NCI-H524 treated with DMSO at 0.1 percent for 48 hours (cell line): ENCODE measurements around the gene FAM217A.

Source experiments
- DNase-seq: peaks from one replicate; lab custom pipeline; 2025; lab: John Stamatoyannopoulos, UW

The FAM217A gene

DNA sequence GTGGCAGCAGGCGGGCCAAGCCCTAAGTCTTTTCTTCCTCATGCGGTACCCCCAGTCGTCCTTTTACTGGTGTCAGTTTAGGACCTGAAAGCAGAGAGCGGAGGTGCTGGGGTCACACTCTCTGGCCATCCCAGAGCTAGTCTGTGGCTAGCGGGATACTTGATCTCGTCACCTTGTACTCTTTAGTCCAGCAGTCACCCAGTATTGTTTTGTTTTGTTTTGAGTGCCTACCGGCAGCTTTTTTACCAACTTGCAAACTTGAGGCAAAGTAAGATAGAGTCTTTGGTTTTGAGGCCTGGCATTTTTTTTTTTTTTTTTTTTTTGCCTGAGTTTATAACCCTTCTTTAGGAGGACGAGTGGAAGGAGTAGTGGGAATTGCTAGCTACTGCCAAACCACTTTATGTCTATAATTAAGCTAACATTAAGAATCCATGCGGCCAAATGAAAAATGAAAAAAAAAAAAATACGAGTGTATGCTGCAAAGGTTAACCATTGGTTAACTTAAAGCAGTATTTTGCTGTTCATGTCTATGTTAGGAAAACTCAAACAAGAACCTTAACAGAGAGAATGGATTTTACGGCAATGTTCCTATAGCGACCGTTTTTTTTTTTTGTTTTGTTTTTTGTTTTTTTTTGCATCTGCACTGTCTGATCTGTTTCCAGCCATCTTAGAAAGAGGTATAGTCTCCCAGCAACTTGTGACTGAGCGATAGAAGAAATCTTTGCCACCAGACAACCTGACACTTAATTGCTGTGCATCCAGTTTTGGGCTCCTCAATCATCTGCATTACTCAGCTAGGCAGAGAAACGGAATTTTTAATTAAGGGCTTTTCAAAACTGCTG lies 56.9 kb downstream of the FAM217A start:
- DNase-seq = no peak

GRCh38 chr6:4021133-4021853 lies 57.6 kb downstream of the FAM217A start:
- DNase-seq = peak; percentile 94

DNA sequence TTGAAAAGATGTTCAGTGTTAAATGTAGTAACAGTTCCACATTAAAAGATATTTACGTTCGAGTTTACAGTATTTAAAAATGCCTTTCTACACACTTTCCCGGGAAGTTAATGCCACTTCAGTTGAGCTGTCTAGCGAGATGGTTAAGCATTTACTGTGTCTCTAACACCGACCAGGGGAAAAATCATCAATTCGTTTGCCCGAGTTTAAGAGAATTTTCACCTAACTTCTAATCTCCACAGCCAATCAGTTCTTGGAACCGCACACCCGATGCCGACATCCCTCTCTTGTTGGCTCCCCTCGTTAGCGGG lies 58.2 kb downstream of the FAM217A start:
- no peak for DNase-seq

DNA sequence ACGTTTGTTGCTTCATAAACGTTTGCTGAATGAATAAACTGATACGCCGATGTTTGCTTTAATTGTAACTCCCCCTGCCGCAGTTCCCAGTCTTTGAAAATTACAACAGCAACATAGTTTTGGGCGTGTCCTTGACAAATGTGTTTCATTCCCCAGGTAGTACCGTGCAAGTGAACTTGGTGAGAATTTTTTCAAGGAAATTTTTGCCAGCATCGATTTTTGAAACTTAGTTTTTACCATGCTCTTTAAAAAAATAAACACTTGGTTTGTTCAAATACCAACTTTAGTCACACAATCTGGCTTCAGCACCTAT lies 60.1 kb downstream of the FAM217A start:
- no peak for DNase-seq
